Measurements from ENCODE around the gene SRC.

GRCh38 chr20:37333130-37333847, 12.7 kb upstream of the SRC start:
- no peak for TF ChIP-seq EZH2 (IDR thresholded peaks at IDR 0.05)
- no peak for TF ChIP-seq CTCF (IDR thresholded peaks at IDR 0.05)
- no peak for TF ChIP-seq EZH2phosphoT487 (IDR thresholded peaks at IDR 0.05)
